ENCODE measurements around the gene SIRPD. TPM values are rescaled to one million over a fixed set of nuclear protein-coding genes. Genes with fewer than 3 reads are reported as not detected.

The SIRPD gene
- total and polyA plus RNA-seq, 2 of the 13 experiments (the other 11 are each of a cell fraction or from before 2014, with no cell fraction given) = not detected

- TF ChIP-seq ZNF318 (CRISPR knock-in tag; IDR thresholded peaks at IDR 0.05) = no peak
- no peak for TF ChIP-seq ZNF598 (CRISPR knock-in tag; IDR thresholded peaks at IDR 0.05; ENCODE audit: borderline replicate concordance)
Observed at GRCh38 chr20:1505871-1506270, 51.6 kb downstream of the SIRPD start (continued).

DNA sequence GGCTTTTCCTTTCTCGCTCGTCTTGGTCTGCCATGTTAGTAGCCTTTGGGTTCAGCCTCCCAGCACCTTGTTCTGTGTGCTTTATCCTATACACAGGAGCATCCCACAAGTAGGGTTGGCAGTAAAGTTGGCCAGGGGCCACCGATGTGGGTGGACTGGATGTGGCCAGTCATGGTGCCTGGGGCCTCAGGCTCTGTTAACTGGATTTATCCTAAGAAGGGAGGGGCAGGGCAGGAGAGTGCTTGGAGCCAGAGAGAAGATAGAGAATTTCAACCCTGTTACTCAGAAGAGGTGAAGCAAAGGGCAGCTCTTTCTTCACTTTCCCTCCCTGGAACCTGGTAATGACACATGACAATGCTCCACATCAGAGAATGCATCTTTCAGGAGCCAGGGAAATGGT is 52.1 kb downstream of the SIRPD start:
- in situ Hi-C loops (cut with HindIII; ENCODE audit: extremely low pct_ligation_motif_present, low pct_unique_long_range_greater_than_20kb) = no loop called here
- intact Hi-C loops (cut with micrococcal nuclease; ENCODE audit: unreplicated experiment) = no loop called here
- H3K4me3 ChIP-seq (replicated peaks in 1 of 3; ENCODE audit: insufficient read depth in 1 of 3, low read depth in 2 of 3, low read length in 3 of 3) = no peak overlapping the region
- H3K36me3 ChIP-seq (replicated peaks in 1 of 2; ENCODE audit: control insufficient read depth in 1 of 2, insufficient read depth in 2 of 2, low read length in 2 of 2) = no peaks in the 10 kb centered on the region
- peaks cover 4% of the 10 kb centered on the region; the same call in 1 of the 2 replicates for H3K4me1 ChIP-seq (ENCODE audit: insufficient read depth, low read length)
- H3K79me2 ChIP-seq (ENCODE audit: insufficient read depth, low read length) = no peaks in the 10 kb centered on the region
- H3K9ac ChIP-seq (ENCODE audit: insufficient read depth, low read depth, low read length) = no peak overlapping the region
- H2AFZ ChIP-seq (ENCODE audit: low read length) = no peak overlapping the region
- ChIA-PET POLR2A (no interaction called here), CTCF (ENCODE audit: low intra/inter-chr PET ratio, low total read pairs) (no interaction called here)
- no peak for DNase-seq (ENCODE audit: low spot score)
- ATAC-seq = no peak
- no peak overlapping the region for H3K27ac ChIP-seq (ENCODE audit: extremely low read length, insufficient read depth, low read length)
- no peak overlapping the region for H3K4me2 ChIP-seq (ENCODE audit: low read depth, low read length)
- peaks cover 0 to 6% of the 10 kb centered on the region in 2 experiments; a peak in 3 of 5 replicates for H3K27me3 ChIP-seq (ENCODE audit: control insufficient read depth in 1 of 2, insufficient read depth in 2 of 2, low read length in 2 of 2)
- TF ChIP-seq FOXA1 (IDR thresholded peaks at IDR 0.05) (no peak), FOXA1 (CRISPR knock-in tag; IDR thresholded peaks at IDR 0.05) (no peak), MXI1 (IDR thresholded peaks at IDR 0.05; ENCODE audit: borderline replicate concordance, low read depth, low read length) (no peak), PAXIP1 (CRISPR knock-in tag; conservative IDR thresholded peaks at IDR 0.05) (no peak), SMYD3 (CRISPR knock-in tag; IDR thresholded peaks at IDR 0.05) (no peak)
- no peaks in the 10 kb centered on the region for H4K20me1 ChIP-seq (ENCODE audit: insufficient read depth, low read length)
- FAIRE-seq = no peak
- H3K9me3 ChIP-seq (ENCODE audit: low read length) = no peaks in the 10 kb centered on the region
- no TSS peak for BruUV-seq (replicated peaks)
- WGBS (ENCODE audit: low lambda C conversion rate) = 3% methylated on average over 3 of the region's 3 CpGs
